Measurements from ENCODE around the gene ATP10A.

GRCh38 chr15:25903024-25903581 lies 40.0 kb upstream of the ATP10A start:
- TF ChIP-seq CTCF (IDR thresholded peaks at IDR 0.05) (no peak), POLR2AphosphoS5 (IDR thresholded peaks at IDR 0.05) (no peak), POLR2A (IDR thresholded peaks at IDR 0.05) (no peak), EP300 (IDR thresholded peaks at IDR 0.05) (no peak)

All from stomach (tissue), 4 donors.